ENCODE measurements around the gene SOCS2. TPM values are rescaled to one million over a fixed set of nuclear protein-coding genes. Genes with fewer than 3 reads are reported as not detected.

The SOCS2 gene
- total and polyA plus RNA-seq, 2 of the 13 experiments (the other 11 are each of a cell fraction or from before 2014, with no cell fraction given), result 0.62 to 1.5 TPM

DNA sequence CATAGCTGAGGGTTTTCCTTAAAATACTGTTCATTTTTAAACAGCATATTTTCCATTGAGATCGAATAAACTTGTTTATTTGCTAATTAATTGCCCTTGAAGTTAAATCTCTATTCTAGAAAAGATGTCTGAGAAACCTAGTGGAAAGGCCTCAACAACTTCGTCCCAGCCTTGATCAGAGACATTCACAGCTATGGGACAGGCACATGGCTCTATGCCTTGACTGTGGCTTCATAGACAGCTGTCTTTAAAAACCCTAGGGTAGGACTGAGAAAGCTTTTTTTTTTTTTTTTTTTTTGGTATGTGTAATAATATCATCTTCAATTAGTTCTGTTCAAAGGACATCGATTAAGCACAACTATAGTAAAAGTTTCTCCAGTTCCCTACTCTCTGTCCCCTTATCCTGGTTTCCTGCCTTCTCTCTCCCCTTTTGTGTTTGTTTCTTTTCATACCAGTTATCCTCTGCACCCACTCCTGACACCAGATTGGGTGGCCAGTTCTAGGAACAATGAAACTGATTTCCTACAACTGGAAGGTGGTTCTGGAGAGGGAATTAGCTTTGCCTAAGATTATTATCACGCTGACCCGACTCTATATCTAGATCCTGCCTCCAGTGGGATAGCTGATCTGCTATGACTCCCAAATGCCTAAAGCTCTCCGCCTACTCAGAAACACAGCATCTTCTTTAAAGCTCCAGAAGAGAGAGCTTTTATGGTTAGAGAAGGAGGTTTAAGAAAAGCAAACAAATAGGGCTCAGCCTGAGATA lies 20.3 kb downstream of the SOCS2 start:
- Histone ChIP-seq H3K9ac (ENCODE audit: insufficient read depth, low read depth, low read length) (no peak overlapping the region), H3K36me3 (replicated peaks in 1 of 2; ENCODE audit: control insufficient read depth in 1 of 2, insufficient read depth in 2 of 2, low read length in 2 of 2) (no peaks in the 10 kb centered on the region), H3K4me1 (ENCODE audit: insufficient read depth, low read length) (peaks cover 10% of the 10 kb centered on the region), H3K4me3 (replicated peaks in 1 of 3; ENCODE audit: insufficient read depth in 1 of 3, low read depth in 2 of 3, low read length in 3 of 3) (no peak overlapping the region), H3K27me3 (ENCODE audit: control insufficient read depth in 1 of 2, insufficient read depth in 2 of 2, low read length in 2 of 2) (peaks cover 4 to 35% of the 10 kb centered on the region in 2 experiments), H3K4me2 (ENCODE audit: low read depth, low read length) (no peak overlapping the region), H3K9me3 (ENCODE audit: low read length) (no peaks in the 10 kb centered on the region), H2AFZ (ENCODE audit: low read length) (no peak overlapping the region), H3K79me2 (ENCODE audit: insufficient read depth, low read length) (no peaks in the 10 kb centered on the region), H4K20me1 (ENCODE audit: insufficient read depth, low read length) (no peaks in the 10 kb centered on the region), H3K27ac (ENCODE audit: extremely low read length, insufficient read depth, low read length) (no peak overlapping the region)
- intact Hi-C loops (cut with micrococcal nuclease; ENCODE audit: unreplicated experiment) (no loop called here), in situ Hi-C loops (cut with HindIII; ENCODE audit: extremely low pct_ligation_motif_present, low pct_unique_long_range_greater_than_20kb) (no loop called here)
- TF ChIP-seq SAP130 (CRISPR knock-in tag; IDR thresholded peaks at IDR 0.05; ENCODE audit: low read depth) (no peak), TBX2 (CRISPR knock-in tag; IDR thresholded peaks at IDR 0.05; ENCODE audit: borderline replicate concordance) (no peak), SMAD9 (CRISPR knock-in tag; IDR thresholded peaks at IDR 0.05) (no peak), NCOA1 (CRISPR knock-in tag; IDR thresholded peaks at IDR 0.05) (no peak), HCFC1 (IDR thresholded peaks at IDR 0.05; ENCODE audit: low read depth, low read length) (no peak), XRCC5 (optimal IDR thresholded peaks at IDR 0.05; ENCODE audit: low read length) (no peak), NFIC (IDR thresholded peaks at IDR 0.05; ENCODE audit: low read length) (no peak), ZKSCAN8 (CRISPR knock-in tag; IDR thresholded peaks at IDR 0.05; ENCODE audit: borderline replicate concordance) (no peak), ZFX (CRISPR knock-in tag; IDR thresholded peaks at IDR 0.05; ENCODE audit: low read depth) (no peak), ARNT (IDR thresholded peaks at IDR 0.05) (no peak), ZBTB21 (CRISPR knock-in tag; IDR thresholded peaks at IDR 0.05) (no peak), ZNF567 (CRISPR knock-in tag; IDR thresholded peaks at IDR 0.05; ENCODE audit: borderline replicate concordance) (no peak)
- TF ChIP-seq, protein P1, sequence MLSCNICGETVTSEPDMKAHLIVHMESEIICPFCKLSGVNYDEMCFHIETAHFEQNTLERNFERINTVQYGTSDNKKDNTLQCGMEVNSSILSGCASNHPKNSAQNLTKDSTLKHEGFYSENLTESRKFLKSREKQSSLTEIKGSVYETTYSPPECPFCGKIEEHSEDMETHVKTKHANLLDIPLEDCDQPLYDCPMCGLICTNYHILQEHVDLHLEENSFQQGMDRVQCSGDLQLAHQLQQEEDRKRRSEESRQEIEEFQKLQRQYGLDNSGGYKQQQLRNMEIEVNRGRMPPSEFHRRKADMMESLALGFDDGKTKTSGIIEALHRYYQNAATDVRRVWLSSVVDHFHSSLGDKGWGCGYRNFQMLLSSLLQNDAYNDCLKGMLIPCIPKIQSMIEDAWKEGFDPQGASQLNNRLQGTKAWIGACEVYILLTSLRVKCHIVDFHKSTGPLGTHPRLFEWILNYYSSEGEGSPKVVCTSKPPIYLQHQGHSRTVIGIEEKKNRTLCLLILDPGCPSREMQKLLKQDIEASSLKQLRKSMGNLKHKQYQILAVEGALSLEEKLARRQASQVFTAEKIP (CRISPR knock-in tag; IDR thresholded peaks at IDR 0.05; ENCODE audit: borderline replicate concordance), result no peak
- TF ChIP-seq, protein P2, sequence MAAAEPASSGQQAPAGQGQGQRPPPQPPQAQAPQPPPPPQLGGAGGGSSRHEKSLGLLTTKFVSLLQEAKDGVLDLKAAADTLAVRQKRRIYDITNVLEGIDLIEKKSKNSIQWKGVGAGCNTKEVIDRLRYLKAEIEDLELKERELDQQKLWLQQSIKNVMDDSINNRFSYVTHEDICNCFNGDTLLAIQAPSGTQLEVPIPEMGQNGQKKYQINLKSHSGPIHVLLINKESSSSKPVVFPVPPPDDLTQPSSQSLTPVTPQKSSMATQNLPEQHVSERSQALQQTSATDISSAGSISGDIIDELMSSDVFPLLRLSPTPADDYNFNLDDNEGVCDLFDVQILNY (CRISPR knock-in tag; conservative IDR thresholded peaks at IDR 0.05), result no peak
- TF ChIP-seq, protein P3, sequence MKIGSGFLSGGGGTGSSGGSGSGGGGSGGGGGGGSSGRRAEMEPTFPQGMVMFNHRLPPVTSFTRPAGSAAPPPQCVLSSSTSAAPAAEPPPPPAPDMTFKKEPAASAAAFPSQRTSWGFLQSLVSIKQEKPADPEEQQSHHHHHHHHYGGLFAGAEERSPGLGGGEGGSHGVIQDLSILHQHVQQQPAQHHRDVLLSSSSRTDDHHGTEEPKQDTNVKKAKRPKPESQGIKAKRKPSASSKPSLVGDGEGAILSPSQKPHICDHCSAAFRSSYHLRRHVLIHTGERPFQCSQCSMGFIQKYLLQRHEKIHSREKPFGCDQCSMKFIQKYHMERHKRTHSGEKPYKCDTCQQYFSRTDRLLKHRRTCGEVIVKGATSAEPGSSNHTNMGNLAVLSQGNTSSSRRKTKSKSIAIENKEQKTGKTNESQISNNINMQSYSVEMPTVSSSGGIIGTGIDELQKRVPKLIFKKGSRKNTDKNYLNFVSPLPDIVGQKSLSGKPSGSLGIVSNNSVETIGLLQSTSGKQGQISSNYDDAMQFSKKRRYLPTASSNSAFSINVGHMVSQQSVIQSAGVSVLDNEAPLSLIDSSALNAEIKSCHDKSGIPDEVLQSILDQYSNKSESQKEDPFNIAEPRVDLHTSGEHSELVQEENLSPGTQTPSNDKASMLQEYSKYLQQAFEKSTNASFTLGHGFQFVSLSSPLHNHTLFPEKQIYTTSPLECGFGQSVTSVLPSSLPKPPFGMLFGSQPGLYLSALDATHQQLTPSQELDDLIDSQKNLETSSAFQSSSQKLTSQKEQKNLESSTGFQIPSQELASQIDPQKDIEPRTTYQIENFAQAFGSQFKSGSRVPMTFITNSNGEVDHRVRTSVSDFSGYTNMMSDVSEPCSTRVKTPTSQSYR (CRISPR knock-in tag; IDR thresholded peaks at IDR 0.05; ENCODE audit: borderline replicate concordance), result no peak
- TF ChIP-seq, protein P4, sequence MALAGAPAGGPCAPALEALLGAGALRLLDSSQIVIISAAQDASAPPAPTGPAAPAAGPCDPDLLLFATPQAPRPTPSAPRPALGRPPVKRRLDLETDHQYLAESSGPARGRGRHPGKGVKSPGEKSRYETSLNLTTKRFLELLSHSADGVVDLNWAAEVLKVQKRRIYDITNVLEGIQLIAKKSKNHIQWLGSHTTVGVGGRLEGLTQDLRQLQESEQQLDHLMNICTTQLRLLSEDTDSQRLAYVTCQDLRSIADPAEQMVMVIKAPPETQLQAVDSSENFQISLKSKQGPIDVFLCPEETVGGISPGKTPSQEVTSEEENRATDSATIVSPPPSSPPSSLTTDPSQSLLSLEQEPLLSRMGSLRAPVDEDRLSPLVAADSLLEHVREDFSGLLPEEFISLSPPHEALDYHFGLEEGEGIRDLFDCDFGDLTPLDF (CRISPR knock-in tag; IDR thresholded peaks at IDR 0.05), result no peak
- ATAC-seq (no peak), DNase-seq (ENCODE audit: low spot score) (no peak), FAIRE-seq (no peak)
- POLR2A ChIA-PET, result no interaction called here
- WGBS (ENCODE audit: low lambda C conversion rate), result 26% methylated on average over 6 of the region's 6 CpGs
- CTCF ChIA-PET (ENCODE audit: low intra/inter-chr PET ratio, low total read pairs), result no interaction called here
- BruUV-seq (replicated peaks), result no TSS peak
